Astrocyte (in vitro differentiated cells and primary cell): Measurements from ENCODE around the gene RYR2.

Experiments used
- EZH2 ChIP-seq: IDR thresholded peaks from 2 replicates; pipeline ENCODE4 v1.6.1; 2012; ENCODE audit warnings: mild to moderate bottlenecking, low read length, inconsistent platforms; ENCODE audit not compliant: insufficient read depth
- TF ChIP-seq, protein P1 (sequence below): IDR thresholded peaks from 2 replicates; pipeline ENCODE4 v1.5.1; 2011; ENCODE audit warnings: low read depth, mild to moderate bottlenecking, inconsistent platforms, low read length, moderate library complexity; ENCODE audit not compliant: insufficient read depth

- TF ChIP-seq, protein P1, sequence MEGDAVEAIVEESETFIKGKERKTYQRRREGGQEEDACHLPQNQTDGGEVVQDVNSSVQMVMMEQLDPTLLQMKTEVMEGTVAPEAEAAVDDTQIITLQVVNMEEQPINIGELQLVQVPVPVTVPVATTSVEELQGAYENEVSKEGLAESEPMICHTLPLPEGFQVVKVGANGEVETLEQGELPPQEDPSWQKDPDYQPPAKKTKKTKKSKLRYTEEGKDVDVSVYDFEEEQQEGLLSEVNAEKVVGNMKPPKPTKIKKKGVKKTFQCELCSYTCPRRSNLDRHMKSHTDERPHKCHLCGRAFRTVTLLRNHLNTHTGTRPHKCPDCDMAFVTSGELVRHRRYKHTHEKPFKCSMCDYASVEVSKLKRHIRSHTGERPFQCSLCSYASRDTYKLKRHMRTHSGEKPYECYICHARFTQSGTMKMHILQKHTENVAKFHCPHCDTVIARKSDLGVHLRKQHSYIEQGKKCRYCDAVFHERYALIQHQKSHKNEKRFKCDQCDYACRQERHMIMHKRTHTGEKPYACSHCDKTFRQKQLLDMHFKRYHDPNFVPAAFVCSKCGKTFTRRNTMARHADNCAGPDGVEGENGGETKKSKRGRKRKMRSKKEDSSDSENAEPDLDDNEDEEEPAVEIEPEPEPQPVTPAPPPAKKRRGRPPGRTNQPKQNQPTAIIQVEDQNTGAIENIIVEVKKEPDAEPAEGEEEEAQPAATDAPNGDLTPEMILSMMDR = no peak
- TF ChIP-seq EZH2 = no peak
These were observed 1.2 kb upstream of the RYR2 start for GRCh38 chr1:237040823-237041222.
